HG03135 (cell line): Measurements from ENCODE around the gene MBD5.

Experiments
- ATAC-seq: cut with Tn5 transposase; IDR thresholded peaks from one replicate; pipeline ENCODE4 v1.9.1; 2021; ENCODE audit warnings: mild to moderate bottlenecking, moderate library complexity; ENCODE audit not compliant: unreplicated experiment

MBD5 gene

DNA sequence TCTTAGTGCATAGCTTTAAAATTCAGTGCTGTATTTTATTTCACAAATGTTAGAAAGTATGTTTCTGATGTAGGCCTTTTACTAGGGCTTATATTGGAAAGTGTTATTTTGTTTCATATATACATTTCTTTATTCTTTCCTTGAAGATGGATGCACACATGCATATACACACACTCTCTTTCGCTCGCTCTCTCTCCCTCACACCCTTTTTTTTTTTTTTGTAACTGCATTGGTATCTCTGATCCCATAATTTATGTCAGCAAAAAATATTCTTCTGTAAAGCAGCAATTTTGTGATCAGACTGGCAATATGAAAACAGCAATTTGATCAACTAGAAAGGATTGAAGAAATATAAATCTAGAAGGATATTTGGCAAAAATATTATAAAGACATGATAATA lies 2.0 kb downstream of the MBD5 start:
- no peak for ATAC-seq

DNA sequence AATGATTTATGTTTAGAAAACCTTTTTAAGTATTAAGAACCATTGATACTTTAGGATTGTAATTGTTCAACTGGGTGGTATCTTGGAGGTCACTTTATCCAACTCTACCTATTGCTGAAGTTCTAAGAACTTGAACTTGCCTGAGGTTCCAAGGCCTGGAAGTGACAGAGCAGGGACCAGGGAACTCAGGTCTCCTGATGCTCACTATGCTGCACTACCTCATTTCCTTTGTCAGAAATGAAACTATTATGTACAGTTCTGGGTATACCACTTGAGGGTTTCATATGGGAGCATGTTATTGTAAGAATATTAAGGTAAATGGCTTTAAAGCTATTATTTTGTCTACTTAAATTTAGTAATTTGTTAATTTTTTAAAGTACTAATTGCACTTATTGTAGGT lies 3.0 kb downstream of the MBD5 start:
- ATAC-seq = no peak

DNA sequence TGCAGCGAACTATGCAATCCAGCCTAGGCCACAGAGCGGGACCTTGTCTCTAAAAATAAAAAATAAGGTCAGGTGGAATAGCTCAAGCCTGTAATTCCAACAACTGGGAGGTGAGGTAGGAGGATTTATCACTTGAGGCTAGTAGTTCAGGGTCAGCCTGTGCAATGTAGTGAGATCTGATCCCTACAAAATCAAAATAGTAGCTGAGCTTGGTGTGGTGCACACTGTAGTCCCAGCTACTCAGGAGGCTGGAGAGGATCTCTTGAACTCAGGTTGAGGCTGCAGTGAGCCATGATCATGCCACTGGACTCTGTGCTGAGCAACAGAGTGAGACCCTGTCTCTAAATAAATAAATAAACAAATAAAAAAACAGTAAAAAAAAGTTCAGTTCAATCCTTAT lies 5.7 kb downstream of the MBD5 start:
- no peak for ATAC-seq

- no peak for ATAC-seq
Measured at GRCh38 chr2:148027822-148028221, 6.9 kb downstream of the MBD5 start.

GRCh38 chr2:148028781-148029180 lies 7.9 kb downstream of the MBD5 start:
- ATAC-seq = no peak

DNA sequence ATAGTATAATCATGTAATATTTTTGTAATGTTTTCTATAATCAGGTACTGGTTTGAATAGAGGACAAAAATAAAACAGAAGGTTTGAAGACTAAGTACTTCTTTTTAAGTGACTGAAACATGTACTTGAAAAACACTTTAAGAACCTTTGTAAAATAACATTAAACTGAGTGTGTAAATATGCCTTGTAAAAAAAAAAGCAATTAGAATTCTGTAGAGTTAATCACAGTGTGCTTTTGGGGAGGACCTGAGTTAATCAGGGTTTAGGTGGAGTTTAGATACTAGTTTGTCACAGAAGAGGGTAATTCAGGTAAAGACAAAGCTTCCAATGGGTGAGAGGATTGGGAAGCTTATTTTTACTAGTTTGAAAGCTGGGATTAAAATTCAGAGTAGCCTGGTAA lies 10.3 kb downstream of the MBD5 start:
- ATAC-seq = no peak

- ATAC-seq = no peak
Measured at GRCh38 chr2:148032215-148032614, 11.3 kb downstream of the MBD5 start.

DNA sequence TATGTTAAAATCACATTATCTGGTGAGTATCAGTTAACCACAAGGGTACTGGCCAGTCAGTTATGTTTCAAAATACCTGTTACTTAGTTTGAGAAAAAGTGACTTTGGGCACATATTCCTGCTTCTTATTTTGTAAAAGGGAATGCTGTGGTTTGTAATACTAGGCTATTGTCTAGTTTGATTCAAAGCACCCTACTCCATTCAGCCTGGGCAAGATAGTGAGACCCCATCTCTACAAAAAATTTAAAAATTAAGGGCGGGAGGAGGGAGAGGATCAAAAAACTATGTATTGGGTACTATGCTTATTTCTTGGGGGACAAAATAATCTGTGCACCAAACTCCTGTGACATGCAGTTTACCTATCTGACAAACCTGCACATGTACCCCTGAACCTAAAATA lies 18.9 kb downstream of the MBD5 start:
- ATAC-seq = no peak

GRCh38 chr2:148042219-148042618 lies 21.3 kb downstream of the MBD5 start:
- ATAC-seq = peak; percentile 81

- no peak for ATAC-seq
Measured at GRCh38 chr2:148044322-148044721, 23.4 kb downstream of the MBD5 start.

- ATAC-seq = no peak
Measured at GRCh38 chr2:148046802-148047201, 25.9 kb downstream of the MBD5 start.

DNA sequence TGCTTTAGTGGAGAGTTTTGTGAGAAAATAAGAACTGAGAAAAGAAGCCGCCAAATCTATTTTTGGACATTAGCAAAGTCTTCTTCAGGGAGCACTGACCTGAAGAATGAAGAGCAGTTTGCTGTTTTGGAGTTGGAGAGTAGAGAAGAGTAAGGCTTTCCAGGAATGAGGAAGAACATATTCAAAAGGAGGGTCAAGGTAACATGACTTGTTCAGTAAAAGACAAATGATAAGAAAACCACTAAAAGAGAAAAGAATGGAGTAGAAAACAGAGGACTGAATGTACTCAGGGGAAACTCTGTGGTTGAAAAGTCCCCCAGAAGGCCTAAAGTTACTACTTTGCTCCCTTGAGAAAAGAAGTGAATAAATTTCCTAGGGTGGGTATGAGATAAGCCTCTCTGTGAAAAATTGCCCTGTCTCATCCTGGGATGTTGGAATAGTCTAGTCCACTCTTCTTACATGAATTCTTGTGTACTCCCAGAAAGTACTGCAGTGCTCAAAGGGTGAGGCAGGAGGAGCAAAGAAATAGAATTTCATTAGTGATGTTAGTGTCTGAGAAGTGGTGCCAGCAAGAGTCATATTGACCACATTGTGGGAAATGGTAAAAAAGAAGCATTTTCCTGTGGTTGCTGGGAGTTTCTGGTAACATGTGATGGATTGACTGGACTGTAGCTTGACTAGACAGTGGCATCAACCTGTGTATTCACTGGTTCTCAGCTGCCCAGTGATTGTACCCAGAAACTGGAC lies 27.8 kb downstream of the MBD5 start:
- ATAC-seq = peak; percentile 53

DNA sequence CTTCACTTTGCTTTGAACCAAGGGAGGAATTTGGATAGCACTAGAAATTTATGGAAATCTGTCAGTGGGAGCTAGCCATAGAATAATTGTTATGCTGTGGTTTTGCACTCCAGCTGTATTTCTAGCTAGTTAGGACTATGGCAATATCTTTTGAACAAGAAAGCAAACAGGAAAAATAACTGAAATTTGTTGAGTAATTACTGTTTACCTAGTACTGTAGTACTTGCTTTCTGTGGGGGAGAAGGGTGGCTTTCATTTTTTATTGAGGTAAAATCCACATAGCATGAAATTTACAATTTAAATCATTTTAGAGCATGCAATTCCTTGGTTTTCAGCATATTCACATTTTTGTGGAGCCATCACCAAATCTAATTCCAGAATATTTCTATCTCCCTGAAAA lies 28.4 kb downstream of the MBD5 start:
- no peak for ATAC-seq

DNA sequence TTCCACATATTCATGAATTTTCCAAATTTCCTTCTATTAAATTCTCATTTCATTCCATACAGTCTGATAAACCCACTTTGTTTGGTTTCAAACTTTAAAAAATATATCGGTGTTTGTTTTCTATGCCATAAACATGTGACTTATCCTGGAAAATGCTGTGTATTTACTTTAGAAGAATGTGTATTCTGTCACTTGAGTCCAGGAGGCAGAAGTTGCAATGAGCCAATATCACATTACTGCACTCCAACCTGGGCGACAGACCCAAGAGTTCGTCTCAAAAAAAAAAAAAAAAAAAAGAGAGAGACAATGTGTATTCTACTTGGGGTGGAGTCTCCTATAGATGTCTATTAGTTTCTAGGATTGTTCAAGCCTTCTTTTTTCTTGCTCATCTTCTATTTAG lies 31.8 kb downstream of the MBD5 start:
- ATAC-seq = no peak

- ATAC-seq = no peak
Measured at GRCh38 chr2:148058641-148059040, 37.8 kb downstream of the MBD5 start.

DNA sequence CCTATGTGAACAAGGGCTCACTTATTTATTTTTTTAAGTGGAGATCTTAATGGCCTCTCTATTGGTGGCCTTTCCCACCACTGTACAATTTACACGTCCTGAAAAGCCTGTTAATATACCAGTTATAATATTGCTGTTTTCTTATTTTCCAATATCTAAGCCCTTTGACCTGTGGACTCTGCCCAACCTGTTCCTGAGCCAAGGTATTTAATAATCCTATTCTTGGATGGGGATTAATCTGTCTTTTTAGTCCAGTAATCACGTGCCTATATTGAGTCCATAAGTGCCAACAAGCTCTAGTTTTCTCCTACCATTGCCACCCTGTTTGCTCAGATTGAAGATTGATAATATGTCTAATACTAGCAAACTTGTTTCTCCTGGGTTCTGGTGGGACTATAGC lies 42.7 kb downstream of the MBD5 start:
- ATAC-seq = no peak

- ATAC-seq = no peak
Measured at GRCh38 chr2:148065936-148066335, 45.0 kb downstream of the MBD5 start.

- ATAC-seq = no peak
Measured at GRCh38 chr2:148067801-148068200, 46.9 kb downstream of the MBD5 start.

GRCh38 chr2:148071351-148071750 lies 50.5 kb downstream of the MBD5 start:
- no peak for ATAC-seq

DNA sequence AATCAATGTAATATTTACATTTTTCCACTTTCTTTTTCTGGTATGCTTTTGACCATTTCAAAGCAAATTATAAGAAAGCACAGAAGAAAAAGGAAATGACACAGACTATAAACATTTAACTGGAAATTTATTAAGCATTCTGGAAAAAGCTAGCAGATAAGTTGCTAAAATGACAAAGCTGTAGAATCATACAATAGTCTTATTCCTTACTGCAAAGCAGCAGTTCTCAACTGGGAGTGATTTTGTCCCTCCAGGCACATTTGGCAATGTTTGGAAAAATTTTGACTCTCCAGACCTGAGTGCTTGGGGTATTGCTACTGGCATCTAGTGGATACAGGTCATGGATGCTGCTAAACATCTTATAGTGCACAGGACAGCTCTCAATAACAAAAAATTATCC lies 75.1 kb downstream of the MBD5 start:
- ATAC-seq = no peak

DNA sequence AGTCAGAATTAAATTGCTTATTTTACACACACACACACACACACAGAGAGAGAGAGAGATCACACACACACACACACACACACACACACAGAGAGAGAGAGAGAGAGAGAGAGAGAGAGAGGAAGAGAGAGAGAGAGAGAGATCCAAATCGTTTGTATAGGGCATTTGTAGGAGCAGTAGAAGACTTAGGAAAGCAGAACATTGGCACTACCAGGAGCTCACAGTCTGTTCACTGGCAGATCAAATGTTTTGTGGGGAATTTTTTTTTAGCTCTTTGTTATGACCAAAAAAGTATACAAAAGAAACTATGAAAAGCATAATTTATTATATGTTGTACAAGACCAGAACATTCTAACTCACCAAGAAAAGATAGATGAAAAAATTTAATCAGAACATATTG lies 81.8 kb downstream of the MBD5 start:
- ATAC-seq = no peak

DNA sequence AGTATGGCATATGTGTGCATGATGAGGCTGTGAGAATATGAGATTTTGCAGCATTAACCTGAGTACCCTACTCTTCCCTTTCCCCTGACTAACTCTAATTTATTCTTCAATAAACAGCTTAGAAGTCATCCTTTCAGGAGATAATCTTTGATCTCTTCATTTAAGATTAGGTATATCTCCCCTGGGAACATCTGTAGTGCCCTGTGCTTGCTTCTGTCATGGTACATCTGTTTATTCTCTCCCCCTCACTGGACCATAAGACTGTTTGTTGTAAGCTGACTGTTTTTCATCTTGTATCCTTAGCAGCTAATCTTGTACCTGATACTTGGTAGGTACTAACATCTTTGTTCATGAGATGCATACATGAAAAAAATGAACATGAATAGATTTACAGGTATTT lies 83.1 kb downstream of the MBD5 start:
- ATAC-seq = no peak

GRCh38 chr2:148106331-148106730 lies 85.4 kb downstream of the MBD5 start:
- no peak for ATAC-seq
